WERI-Rb-1 (cell line): ENCODE measurements around the gene NOL7.

Source experiments
- DNase-seq: peaks from one replicate; pipeline ENCODE4 v3.0.0-alpha.2; 2020
- H3K27ac ChIP-seq: fragments of 250-450 bp; sonication (Bioruptor Pico); 2 replicates; pipeline ENCODE4 v1.5.1; 2020; ENCODE audit warnings: mild to moderate bottlenecking, moderate library complexity
- H3K27me3 ChIP-seq: fragments of 250-450 bp; sonication (Bioruptor Pico); 2 replicates; pipeline ENCODE4 v1.5.1; 2021; ENCODE audit warnings: mild to moderate bottlenecking, low read depth, moderate library complexity; ENCODE audit not compliant: insufficient read depth, severe bottlenecking
- H3K36me3 ChIP-seq: fragments of 250-450 bp; sonication (Bioruptor Pico); 2 replicates; pipeline ENCODE4 v1.5.1; 2020; ENCODE audit warnings: mild to moderate bottlenecking, moderate library complexity
- H3K4me3 ChIP-seq: 2 replicates; pipeline ENCODE4 v1.5.1; 2011; ENCODE audit warnings: low read depth, mild to moderate bottlenecking, control low read depth, low read length
- H3K9me3 ChIP-seq: fragments of 250-450 bp; sonication (Bioruptor Pico); 2 replicates; pipeline ENCODE4 v1.5.1; 2021; ENCODE audit warnings: mild to moderate bottlenecking, moderate library complexity; ENCODE audit not compliant: severe bottlenecking
- TF ChIP-seq, protein P1 (sequence below): IDR thresholded peaks from 2 replicates; pipeline ENCODE4 v1.5.1; 2011; ENCODE audit warnings: low read depth, mild to moderate bottlenecking, control low read depth, inconsistent platforms, low read length

The NOL7 gene

DNA sequence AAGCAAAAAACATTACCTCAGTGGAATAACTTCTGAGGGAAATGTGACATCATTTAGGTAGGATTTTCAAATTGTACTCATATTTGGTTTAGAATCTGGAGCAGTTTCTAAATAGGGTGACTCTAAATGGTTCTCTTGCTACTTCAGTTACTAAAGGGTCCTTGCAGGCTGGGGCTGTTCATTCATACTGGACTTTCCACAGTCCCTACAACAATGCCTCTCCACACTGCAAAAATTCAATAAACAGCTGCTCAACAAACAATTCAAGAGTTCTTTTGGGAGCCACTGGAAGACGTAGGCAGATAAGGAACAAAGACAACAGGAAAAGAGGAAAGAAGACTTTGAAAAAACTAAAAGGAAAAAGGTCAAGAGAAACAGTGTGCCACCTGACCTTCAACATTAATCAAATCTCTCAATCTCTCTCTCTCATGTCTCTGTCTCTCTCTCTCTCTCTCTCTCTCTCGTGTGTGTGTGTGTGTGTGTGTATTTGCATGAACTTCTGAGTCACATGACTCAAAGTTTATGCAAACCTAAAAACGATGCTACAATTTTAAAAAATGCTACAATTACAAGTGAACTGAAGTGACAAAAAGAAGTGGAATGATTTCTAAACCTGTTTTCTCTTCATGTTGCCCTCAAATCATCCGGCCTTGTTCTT lies 14.5 kb downstream of the NOL7 start:
- Histone ChIP-seq H3K36me3 (peaks cover 65% of the 10 kb centered on the region), H3K9me3 (no peaks in the 10 kb centered on the region), H3K27me3 (no peaks in the 10 kb centered on the region), H3K4me3 (no peak overlapping the region), H3K27ac (no peak overlapping the region)
- TF ChIP-seq, protein P1, sequence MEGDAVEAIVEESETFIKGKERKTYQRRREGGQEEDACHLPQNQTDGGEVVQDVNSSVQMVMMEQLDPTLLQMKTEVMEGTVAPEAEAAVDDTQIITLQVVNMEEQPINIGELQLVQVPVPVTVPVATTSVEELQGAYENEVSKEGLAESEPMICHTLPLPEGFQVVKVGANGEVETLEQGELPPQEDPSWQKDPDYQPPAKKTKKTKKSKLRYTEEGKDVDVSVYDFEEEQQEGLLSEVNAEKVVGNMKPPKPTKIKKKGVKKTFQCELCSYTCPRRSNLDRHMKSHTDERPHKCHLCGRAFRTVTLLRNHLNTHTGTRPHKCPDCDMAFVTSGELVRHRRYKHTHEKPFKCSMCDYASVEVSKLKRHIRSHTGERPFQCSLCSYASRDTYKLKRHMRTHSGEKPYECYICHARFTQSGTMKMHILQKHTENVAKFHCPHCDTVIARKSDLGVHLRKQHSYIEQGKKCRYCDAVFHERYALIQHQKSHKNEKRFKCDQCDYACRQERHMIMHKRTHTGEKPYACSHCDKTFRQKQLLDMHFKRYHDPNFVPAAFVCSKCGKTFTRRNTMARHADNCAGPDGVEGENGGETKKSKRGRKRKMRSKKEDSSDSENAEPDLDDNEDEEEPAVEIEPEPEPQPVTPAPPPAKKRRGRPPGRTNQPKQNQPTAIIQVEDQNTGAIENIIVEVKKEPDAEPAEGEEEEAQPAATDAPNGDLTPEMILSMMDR = no peak
- no peak for DNase-seq

DNA sequence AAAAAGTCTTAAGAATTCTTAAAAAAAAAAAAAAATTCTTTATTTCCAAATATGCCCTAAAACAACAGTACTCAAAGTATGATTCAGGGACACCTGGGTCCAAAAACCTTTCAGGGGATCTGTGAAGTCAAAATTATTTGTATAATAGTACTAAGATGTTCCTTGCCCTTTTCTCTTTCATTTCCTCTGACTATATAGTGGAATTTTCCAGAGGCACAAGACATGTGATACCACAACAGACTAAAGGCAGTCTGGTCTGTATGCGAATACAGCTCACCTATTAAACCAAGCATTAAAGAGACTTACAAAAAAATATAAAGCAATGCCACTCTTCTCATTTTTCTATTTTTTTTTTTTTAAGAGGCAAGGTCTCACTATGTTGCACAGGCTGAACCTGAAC lies 15.4 kb downstream of the NOL7 start:
- TF ChIP-seq, protein P1 = no peak
- peaks cover 56% of the 10 kb centered on the region for H3K36me3 ChIP-seq
- H3K27me3 ChIP-seq = no peaks in the 10 kb centered on the region
- no peaks in the 10 kb centered on the region for H3K9me3 ChIP-seq
- no peak overlapping the region for H3K4me3 ChIP-seq
- H3K27ac ChIP-seq = no peak overlapping the region
- DNase-seq = no peak

DNA sequence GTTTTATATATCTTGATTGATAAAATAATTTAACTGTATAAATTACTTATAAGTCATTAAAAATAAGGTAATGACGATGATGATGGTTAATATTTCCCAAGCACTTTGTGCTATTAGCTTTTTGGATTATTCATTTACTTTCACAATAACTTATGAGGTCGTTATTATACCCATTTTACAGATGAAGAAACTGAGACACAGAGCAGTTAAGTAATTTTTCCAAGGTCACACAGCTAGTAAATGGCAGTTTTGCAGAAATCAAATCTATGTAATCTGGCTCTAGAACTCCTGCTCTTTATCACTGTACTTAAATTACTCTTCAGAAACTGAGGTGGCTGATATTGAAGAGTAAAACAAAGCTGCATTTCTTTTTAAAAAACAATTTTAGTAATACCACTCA lies 18.2 kb downstream of the NOL7 start:
- TF ChIP-seq, protein P1 = no peak
- Histone ChIP-seq H3K27me3 (no peaks in the 10 kb centered on the region), H3K36me3 (peaks cover 50% of the 10 kb centered on the region), H3K9me3 (no peaks in the 10 kb centered on the region), H3K27ac (no peak overlapping the region), H3K4me3 (no peak overlapping the region)
- DNase-seq = no peak

DNA sequence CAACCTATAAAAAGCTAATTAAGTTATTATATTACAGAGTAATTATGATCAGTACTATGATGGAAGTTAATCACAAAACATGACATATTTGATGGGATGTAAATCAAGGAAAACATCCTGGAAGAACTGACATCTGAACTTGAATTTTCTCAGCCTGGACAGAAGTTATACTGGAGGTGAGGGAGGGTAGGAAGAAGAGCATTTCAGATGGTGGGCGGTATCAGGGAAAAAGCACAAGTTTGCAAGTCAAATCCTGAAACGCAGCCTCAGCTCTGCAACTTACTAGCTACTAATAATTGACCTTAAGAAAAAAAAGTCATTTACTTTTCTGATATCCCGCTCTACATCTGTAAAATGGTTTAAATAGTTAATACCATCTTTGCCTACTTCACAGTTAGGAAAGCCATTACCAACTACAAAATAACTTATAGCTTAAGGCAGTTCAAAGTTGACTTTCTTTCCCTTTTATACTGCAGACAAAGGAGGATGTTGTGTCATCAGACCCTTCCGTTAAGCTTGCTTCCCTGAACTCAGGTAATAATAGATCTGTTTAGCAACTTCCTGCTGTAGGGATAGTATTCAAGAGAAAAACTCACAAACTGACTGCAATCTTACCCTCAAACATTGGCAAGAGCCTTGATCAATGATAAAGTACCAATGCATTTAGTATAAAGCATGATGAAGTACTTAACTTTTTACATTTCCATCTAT lies 21.0 kb downstream of the NOL7 start:
- TF ChIP-seq, protein P1 = no peak
- Histone ChIP-seq H3K9me3 (no peaks in the 10 kb centered on the region), H3K27me3 (no peaks in the 10 kb centered on the region), H3K4me3 (no peak overlapping the region), H3K36me3 (peaks cover 45% of the 10 kb centered on the region), H3K27ac (no peak overlapping the region)
- no peak for DNase-seq

DNA sequence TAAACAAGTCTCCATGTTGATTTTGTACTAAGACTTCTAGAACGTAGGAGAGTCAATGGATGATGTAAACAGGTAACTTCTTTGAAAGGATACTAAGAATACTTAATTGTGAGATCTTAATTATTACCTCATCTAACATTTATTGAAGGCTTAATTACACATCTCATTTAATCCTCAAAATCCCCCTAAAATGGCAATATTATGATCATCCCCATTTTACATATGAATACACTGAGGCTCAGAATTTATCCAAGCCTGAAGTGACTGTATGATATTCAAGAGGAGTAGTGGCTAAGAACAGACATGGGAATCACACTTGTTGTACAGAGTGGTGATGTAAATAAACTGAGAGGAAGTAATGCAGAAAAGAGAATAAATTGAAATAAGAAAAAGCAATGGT lies 22.9 kb downstream of the NOL7 start:
- H3K4me3 ChIP-seq = no peak overlapping the region
- no peak overlapping the region for H3K27ac ChIP-seq
- TF ChIP-seq, protein P1 = no peak
- peaks cover 41% of the 10 kb centered on the region for H3K36me3 ChIP-seq
- no peaks in the 10 kb centered on the region for H3K9me3 ChIP-seq
- no peaks in the 10 kb centered on the region for H3K27me3 ChIP-seq
- DNase-seq = no peak
